Mucosa of rectum (tissue), 2 donors: ENCODE results near the gene EMC6.
"Not testable (repeated sequence)": the region's sequence is repeated elsewhere in the genome, so short reads cannot be mapped to it uniquely, and the experiment has no call there.

Experiments
- H3K27ac ChIP-seq, 2 donors: one replicate each; pipeline ENCODE4 v1.7.0; 2013; ENCODE audit warnings: inconsistent platforms in 2 of 2, low read depth in 2 of 2, low read length in 2 of 2
- H3K27me3 ChIP-seq, 2 donors: one replicate each; pipeline ENCODE4 v1.7.0; 2013; ENCODE audit warnings: low read length in 2 of 2; ENCODE audit not compliant: control insufficient read depth in 2 of 2, insufficient read depth in 2 of 2
- H3K36me3 ChIP-seq, 2 donors: one replicate each; pipeline ENCODE4 v1.7.0; 2013; ENCODE audit warnings: low read length in 2 of 2; ENCODE audit not compliant: control insufficient read depth in 2 of 2, insufficient read depth in 2 of 2
- H3K4me1 ChIP-seq, 2 donors: one replicate each; pipeline ENCODE4 v1.7.0; 2013; ENCODE audit warnings: low read length in 2 of 2, mild to moderate bottlenecking in 1 of 2; ENCODE audit not compliant: control insufficient read depth in 2 of 2, insufficient read depth in 2 of 2
- H3K4me3 ChIP-seq, 2 donors: one replicate each; pipeline ENCODE4 v1.7.0; 2013; ENCODE audit warnings: low read length in 2 of 2
- H3K9ac ChIP-seq, 2 donors: one replicate each; pipeline ENCODE4 v1.7.0; 2013; ENCODE audit warnings: low read length in 2 of 2, low read depth in 1 of 2, mild to moderate bottlenecking in 1 of 2
- H3K9me3 ChIP-seq, 2 donors: one replicate each; pipeline ENCODE4 v1.7.0; 2013; ENCODE audit warnings: low read length in 2 of 2; ENCODE audit not compliant: control insufficient read depth in 2 of 2
- donor health status: healthy.
- donor health status: Normal muscosa, but diverticular disease.

Gene EMC6

DNA sequence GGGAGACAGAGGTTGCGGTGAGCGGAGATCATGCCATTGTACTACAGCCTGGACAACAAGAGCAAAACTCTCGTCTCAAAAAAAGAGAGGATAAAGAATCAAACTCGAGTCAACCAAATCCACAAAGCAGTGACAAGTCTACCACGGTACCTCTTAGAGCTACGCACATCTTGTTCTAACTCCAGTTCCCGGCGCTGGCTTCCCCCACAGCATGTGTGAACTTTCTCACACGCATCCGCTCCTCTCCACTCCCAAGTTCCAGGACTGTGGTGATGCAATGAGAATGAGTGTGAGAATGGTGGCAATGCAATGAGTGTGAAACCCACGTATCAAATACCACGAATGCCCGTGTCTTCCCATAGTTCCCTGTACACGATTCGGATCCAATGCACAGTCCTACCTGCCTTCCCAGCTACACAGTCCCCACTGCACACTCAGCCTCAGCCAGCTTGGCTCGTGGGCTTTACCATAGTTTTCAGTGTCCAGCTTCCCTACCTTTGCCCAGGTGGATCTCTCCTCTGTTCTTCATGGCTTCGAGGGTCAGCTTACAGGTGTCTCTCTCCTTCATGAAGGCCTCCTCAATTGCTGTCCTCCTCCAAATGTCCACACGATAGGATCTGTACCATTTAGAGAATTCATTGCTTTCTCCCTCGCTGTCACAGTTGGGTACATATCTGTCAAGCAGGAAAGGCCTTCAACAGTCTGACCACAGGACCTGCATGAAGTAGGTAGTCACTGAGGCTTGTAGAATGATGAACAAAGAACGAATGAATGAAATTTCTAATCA is 36.5 kb downstream of the EMC6 start:
- Histone ChIP-seq H3K4me3 (no peak overlapping the region), H3K27ac (no peak overlapping the region), H3K36me3 (no peaks in the 10 kb centered on the region), H3K27me3 (no peaks in the 10 kb centered on the region), H3K9me3 (no peaks in the 10 kb centered on the region), H3K9ac (no peak overlapping the region), H3K4me1 (no peaks in the 10 kb centered on the region)

DNA sequence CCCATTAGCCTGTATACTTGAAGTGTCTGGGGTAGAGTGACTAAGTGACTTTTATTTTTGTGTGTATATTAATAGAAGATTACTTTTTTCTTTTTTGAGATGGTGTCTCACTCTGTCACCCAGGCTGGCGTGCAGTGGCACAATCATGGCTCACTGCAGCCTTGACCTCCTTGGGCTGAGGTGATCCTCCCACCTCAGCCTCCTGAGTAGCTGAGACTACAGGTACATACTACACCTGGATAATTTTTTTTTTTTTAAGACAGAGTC is 37.0 kb downstream of the EMC6 start:
- H3K4me1 ChIP-seq, H3K27me3 ChIP-seq, H3K36me3 ChIP-seq, H3K9me3 ChIP-seq, H3K27ac ChIP-seq, H3K9ac ChIP-seq, H3K4me3 ChIP-seq: not testable (repeated sequence)

DNA sequence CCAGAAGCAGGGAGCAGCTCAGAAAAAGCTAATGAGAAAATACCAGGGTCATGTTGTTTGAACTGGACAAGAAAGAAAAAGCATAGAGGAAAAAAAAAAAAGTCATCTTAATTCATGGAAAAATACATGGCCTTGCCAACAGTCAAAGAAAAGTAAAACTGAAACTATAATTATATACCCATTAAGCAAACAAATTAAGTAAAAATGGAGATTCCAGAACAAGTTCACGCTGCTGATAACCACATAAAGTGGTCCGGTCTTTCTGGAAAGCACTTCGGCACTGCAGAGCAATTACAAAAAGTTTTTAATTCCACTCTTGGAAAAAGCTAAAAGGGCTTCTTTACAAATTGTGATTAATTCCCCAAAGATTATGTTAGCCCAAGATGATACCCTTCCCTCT is 39.8 kb downstream of the EMC6 start:
- H3K27me3 ChIP-seq = no peaks in the 10 kb centered on the region
- H3K9me3 ChIP-seq = no peaks in the 10 kb centered on the region
- H3K4me1 ChIP-seq = no peaks in the 10 kb centered on the region
- no peak overlapping the region for H3K27ac ChIP-seq
- H3K9ac ChIP-seq = no peak overlapping the region
- H3K36me3 ChIP-seq = no peaks in the 10 kb centered on the region
- no peak overlapping the region for H3K4me3 ChIP-seq

DNA sequence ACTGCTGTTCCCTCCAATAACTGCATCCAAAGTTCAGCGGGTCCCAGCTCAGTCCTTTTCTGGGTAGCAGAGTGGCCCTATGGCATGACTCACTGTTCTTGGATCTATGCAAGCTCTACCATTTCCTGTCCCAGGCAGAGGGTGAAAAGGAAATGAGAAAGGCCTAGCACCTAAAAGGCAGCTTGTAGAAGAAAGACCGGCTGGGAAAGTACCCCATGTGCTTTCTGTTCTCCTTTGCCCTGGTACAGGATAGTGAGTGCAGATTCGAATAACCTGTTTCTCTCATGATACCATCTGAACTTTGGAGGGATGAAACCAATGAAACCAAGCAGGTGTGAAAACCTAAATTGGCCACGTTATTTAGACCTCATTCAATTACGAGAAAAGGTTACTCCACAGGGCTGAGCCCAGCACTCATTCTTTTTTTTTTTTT is 42.4 kb downstream of the EMC6 start:
- Histone ChIP-seq H3K4me1 (no peaks in the 10 kb centered on the region), H3K9ac (no peak overlapping the region), H3K9me3 (no peaks in the 10 kb centered on the region), H3K36me3 (peaks cover 13 to 15% of the 10 kb centered on the region in 2 donors), H3K27me3 (no peaks in the 10 kb centered on the region), H3K27ac (peak overlapping the region in 1 of 2 donors; percentile 24), H3K4me3 (no peak overlapping the region)

DNA sequence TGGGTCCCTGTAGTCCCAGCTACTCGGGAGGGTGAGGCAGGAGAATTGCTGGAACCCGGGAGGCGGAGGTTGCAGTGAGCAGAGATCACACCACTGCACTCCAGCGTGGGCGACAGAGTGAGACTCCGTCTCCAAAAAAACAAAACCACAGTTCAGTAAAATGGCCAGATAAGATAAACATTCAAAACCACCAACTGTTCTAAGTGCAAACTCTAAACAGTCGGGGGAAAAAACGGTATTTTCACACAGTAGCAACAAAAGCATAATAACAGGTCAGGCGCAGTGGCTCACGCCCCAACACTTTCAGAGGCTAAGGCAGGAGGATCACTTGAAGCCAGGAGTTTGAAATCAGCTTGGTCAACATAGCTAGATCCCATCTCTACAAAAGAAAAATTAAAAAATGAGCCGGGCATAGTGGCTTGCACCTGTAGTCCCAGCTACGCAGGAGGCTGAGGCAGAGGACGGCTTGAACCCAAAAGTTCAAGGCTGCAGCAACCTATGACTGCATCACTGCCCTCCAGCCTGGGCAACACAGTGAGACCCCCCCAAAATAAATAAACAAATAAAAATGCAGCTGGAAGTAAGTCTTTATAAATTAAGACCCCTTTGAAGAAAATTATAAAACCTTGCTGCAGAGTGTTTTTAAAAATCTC is 44.3 kb downstream of the EMC6 start:
- Histone ChIP-seq H3K27me3 (no peaks in the 10 kb centered on the region), H3K36me3 (peaks cover 30 to 33% of the 10 kb centered on the region in 2 donors), H3K9ac (no peak overlapping the region), H3K27ac (no peak overlapping the region), H3K4me1 (no peaks in the 10 kb centered on the region), H3K4me3 (no peak overlapping the region), H3K9me3 (no peaks in the 10 kb centered on the region)

DNA sequence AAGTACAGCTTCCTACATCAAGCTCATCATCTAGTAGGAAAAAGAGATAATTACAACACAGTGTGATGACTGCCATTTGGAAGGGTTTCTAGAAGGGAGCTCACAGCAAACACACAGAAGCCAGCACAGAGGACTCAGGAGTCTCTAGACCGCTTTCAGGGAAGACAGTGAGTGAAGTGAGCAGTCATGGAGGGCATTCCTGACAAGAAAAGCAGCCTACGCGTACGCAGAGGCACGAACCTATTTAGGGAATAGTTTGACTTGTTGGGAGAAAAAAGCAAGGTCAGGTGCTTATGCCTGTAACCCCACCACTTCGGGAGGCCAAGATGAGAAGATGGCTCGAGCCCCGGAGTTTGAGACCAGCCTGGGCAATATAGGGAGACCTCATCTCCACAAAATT is 46.7 kb downstream of the EMC6 start:
- Histone ChIP-seq H3K9ac (no peak overlapping the region), H3K9me3 (no peaks in the 10 kb centered on the region), H3K4me3 (no peak overlapping the region), H3K27me3 (no peaks in the 10 kb centered on the region), H3K27ac (no peak overlapping the region), H3K4me1 (peaks cover 2 to 4% of the 10 kb centered on the region in 2 donors), H3K36me3 (peaks cover 38 to 39% of the 10 kb centered on the region in 2 donors)

DNA sequence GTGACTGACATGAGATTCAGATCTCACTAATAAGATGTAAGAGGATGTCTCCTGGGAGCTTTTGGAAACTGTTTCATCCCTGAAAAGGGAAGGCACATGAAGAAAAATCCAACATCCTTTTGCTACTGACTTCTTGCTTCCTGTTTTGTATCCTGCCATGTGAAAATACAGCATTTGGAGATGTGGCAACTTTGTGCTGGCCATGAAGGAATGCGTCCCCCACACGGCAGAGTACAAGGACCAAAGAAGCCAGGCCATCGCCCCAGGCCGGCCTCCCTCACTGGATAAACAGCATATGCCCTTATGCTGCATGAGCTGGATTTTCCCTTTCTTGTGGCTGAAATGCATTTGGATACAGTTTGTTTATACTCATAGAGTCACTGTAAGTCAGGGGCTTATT is 49.6 kb downstream of the EMC6 start:
- no peak overlapping the region for H3K9ac ChIP-seq
- H3K27me3 ChIP-seq = no peaks in the 10 kb centered on the region
- peaks cover 10 to 13% of the 10 kb centered on the region in 2 donors for H3K4me1 ChIP-seq
- peaks cover 38 to 39% of the 10 kb centered on the region in 2 donors for H3K36me3 ChIP-seq
- no peak overlapping the region for H3K4me3 ChIP-seq
- H3K27ac ChIP-seq = no peak overlapping the region
- H3K9me3 ChIP-seq = no peaks in the 10 kb centered on the region

DNA sequence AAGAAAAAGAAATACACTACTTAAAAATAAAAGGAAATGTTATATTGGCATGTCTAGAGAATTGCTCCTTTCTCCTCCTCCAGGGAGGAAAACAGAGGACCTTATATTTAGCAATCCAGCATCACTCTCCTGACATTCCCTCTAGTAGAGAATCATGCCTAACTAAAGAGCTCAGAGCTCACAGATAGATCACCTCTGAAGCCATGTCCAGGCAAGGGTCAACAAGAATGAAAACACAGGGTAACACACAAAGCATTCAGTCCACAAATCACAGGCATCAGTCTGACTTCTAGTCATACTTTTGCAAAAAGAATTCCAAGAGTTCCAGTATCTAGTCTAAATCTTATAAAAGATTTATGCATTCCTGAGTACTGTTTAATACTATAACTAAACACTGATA is 50.7 kb downstream of the EMC6 start:
- Histone ChIP-seq H3K9ac (no peak overlapping the region), H3K4me1 (peaks cover 14 to 16% of the 10 kb centered on the region in 2 donors), H3K4me3 (no peak overlapping the region), H3K27me3 (no peaks in the 10 kb centered on the region), H3K36me3 (peaks cover 38 to 39% of the 10 kb centered on the region in 2 donors), H3K27ac (no peak overlapping the region), H3K9me3 (no peaks in the 10 kb centered on the region)
